Upper lobe of right lung (tissue), 1 donor: Measurements from ENCODE around the gene C2CD2. TPM values are rescaled to one million over a fixed set of nuclear protein-coding genes. Genes with fewer than 3 reads are reported as not detected.

ENCODE experiments used
- ATAC-seq: fragments of 200-7000 bp; cut with Tn5 transposase; one replicate; pipeline ENCODE4 v1.9.1; 2020; ENCODE audit warnings: mild to moderate bottlenecking, moderate library complexity
- DNase-seq: peaks from one replicate; pipeline ENCODE4 v3.0.0-alpha.2; 2020
- H3K27ac ChIP-seq: fragments of 200-600 bp; one replicate; pipeline ENCODE4 v1.8.0; 2022
- H3K27me3 ChIP-seq: fragments of 200-600 bp; one replicate; pipeline ENCODE4 v1.8.0; 2022; ENCODE audit warnings: mild to moderate bottlenecking
- H3K36me3 ChIP-seq: fragments of 200-600 bp; one replicate; pipeline ENCODE4 v1.8.0; 2022
- H3K4me1 ChIP-seq: fragments of 200-600 bp; one replicate; pipeline ENCODE4 v1.8.0; 2022
- H3K4me3 ChIP-seq: fragments of 200-600 bp; one replicate; pipeline ENCODE4 v1.8.0; 2022; ENCODE audit warnings: mild to moderate bottlenecking
- H3K9me3 ChIP-seq: fragments of 200-600 bp; one replicate; pipeline ENCODE4 v1.8.0; 2022
- CTCF ChIP-seq: fragments of 200-600 bp; IDR thresholded peaks from one replicate; pipeline ENCODE4 v1.8.0; 2022; ENCODE audit warnings: antibody characterized with exemption
- intact Hi-C: fragments of 100-400 bp; cut with DNase I; formaldehyde crosslinking; loops from one replicate; pipeline ENCODE4 v1.11.0; 2022
- total RNA-seq: library from RNA; stranded (reverse); fragmentation: NEBNext Ultra II Directional; extraction: Animal tissue kit (Norgen Biotek cat#: 25700); gene quantifications from one replicate; pipeline ENCODE4 v1.2.1, GENCODE V29; 2021
- donor health status: DM: no; HTN: yes; CAD: no; lungs with severe emphysema.

The C2CD2 gene
- total RNA-seq, 1 donor from 2014 or later: 26.4 TPM

- no peak for ATAC-seq
- Histone ChIP-seq H3K27me3 (no peaks in the 10 kb centered on the region), H3K9me3 (no peaks in the 10 kb centered on the region), H3K27ac (no peak overlapping the region), H3K4me3 (no peak overlapping the region), H3K36me3 (no peaks in the 10 kb centered on the region), H3K4me1 (no peaks in the 10 kb centered on the region)
- DNase-seq: no peak
- TF ChIP-seq CTCF: no peak
- intact Hi-C loops: no loop called here
These were observed 11.7 kb upstream of the C2CD2 start for GRCh38 chr21:41965461-41966013.

GRCh38 chr21:41965045-41965444, 11.2 kb upstream of the C2CD2 start:
- H3K4me3 ChIP-seq: no peak overlapping the region
- DNase-seq (no peak), ATAC-seq (no peak)
- no peak for TF ChIP-seq CTCF
- intact Hi-C loops: no loop called here
- no peaks in the 10 kb centered on the region for H3K9me3 ChIP-seq
- H3K27ac ChIP-seq: no peak overlapping the region
- no peaks in the 10 kb centered on the region for H3K27me3 ChIP-seq
- no peaks in the 10 kb centered on the region for H3K4me1 ChIP-seq
- H3K36me3 ChIP-seq: no peaks in the 10 kb centered on the region

GRCh38 chr21:41964171-41964570, 10.4 kb upstream of the C2CD2 start:
- ATAC-seq: no peak

GRCh38 chr21:41962425-41962966, 8.7 kb upstream of the C2CD2 start:
- ATAC-seq (no peak), DNase-seq (no peak)
- no peak overlapping the region for H3K27ac ChIP-seq
- no peaks in the 10 kb centered on the region for H3K9me3 ChIP-seq
- no peaks in the 10 kb centered on the region for H3K27me3 ChIP-seq
- H3K4me1 ChIP-seq: peaks cover 10% of the 10 kb centered on the region
- TF ChIP-seq CTCF: no peak
- intact Hi-C loops: no loop called here
- H3K4me3 ChIP-seq: no peak overlapping the region
- no peaks in the 10 kb centered on the region for H3K36me3 ChIP-seq

More at GRCh38 chr21:41964171-41964570, 10.4 kb upstream of the C2CD2 start:
- no peak for TF ChIP-seq CTCF
- no peak for DNase-seq
- Histone ChIP-seq H3K4me1 (no peaks in the 10 kb centered on the region), H3K27me3 (no peaks in the 10 kb centered on the region), H3K27ac (no peak overlapping the region), H3K4me3 (no peak overlapping the region), H3K9me3 (no peaks in the 10 kb centered on the region), H3K36me3 (no peaks in the 10 kb centered on the region)
- intact Hi-C loops: no loop called here

- ATAC-seq (no peak), DNase-seq (no peak)
- no peaks in the 10 kb centered on the region for H3K27me3 ChIP-seq
- H3K36me3 ChIP-seq: no peaks in the 10 kb centered on the region
- peaks cover 16% of the 10 kb centered on the region for H3K4me1 ChIP-seq
- no peak for TF ChIP-seq CTCF
- no peak overlapping the region for H3K27ac ChIP-seq
- H3K9me3 ChIP-seq: no peaks in the 10 kb centered on the region
- H3K4me3 ChIP-seq: no peak overlapping the region
- intact Hi-C loops: no loop called here
These were observed 7.9 kb upstream of the C2CD2 start for GRCh38 chr21:41961753-41962152.

GRCh38 chr21:41961282-41961701, 7.5 kb upstream of the C2CD2 start:
- Histone ChIP-seq H3K4me1 (peaks cover 16% of the 10 kb centered on the region), H3K9me3 (no peaks in the 10 kb centered on the region), H3K4me3 (no peak overlapping the region), H3K27ac (no peak overlapping the region), H3K27me3 (no peaks in the 10 kb centered on the region), H3K36me3 (no peaks in the 10 kb centered on the region)
- no peak for ATAC-seq
- intact Hi-C loops: no loop called here
- no peak for TF ChIP-seq CTCF
- no peak for DNase-seq
